HG03103 (cell line): Measurements from ENCODE around the gene KAT2B.

ENCODE experiments used
- ATAC-seq: cut with Tn5 transposase; IDR thresholded peaks from one replicate; pipeline ENCODE4 v1.9.1; 2021; ENCODE audit warnings: low read depth; ENCODE audit not compliant: unreplicated experiment

The KAT2B gene

DNA sequence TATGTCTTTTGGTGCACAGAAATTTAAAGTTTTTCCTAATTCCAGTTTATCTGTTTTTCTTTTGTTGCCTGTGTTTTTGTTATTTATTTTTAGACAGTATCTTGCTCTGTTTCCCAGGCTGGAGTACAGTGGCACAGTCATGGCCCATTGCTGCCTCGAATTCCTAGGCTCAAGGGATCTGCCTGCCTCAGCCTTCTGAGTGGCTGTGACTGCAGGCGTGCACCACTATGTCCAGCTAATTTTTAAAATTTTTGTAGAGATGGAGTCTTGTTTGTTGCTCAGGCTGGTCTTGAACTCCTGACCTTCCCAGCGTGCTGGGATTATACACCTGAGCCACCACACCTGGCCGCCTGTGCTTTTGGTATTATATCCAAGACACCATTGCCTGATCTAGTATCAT is 22.8 kb downstream of the KAT2B start:
- ATAC-seq: no peak

DNA sequence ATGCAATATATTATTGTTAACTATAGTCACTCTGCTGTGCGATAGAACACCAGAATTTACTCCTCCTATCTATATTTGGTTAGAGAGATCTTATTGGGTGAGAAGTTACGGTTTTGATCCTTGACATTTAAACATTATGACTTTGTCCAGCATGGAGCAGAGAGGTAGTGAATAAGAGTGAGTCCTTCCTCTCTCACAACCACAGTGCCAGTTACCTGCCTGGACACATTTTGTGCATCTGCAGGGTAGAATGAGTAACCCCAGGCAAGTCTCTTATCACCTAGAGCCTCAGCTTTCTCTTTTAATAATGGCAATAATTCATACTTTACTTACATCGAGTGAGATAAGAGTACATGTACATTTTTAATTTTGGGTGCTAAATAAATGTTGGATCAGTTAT is 24.1 kb downstream of the KAT2B start:
- no peak for ATAC-seq

DNA sequence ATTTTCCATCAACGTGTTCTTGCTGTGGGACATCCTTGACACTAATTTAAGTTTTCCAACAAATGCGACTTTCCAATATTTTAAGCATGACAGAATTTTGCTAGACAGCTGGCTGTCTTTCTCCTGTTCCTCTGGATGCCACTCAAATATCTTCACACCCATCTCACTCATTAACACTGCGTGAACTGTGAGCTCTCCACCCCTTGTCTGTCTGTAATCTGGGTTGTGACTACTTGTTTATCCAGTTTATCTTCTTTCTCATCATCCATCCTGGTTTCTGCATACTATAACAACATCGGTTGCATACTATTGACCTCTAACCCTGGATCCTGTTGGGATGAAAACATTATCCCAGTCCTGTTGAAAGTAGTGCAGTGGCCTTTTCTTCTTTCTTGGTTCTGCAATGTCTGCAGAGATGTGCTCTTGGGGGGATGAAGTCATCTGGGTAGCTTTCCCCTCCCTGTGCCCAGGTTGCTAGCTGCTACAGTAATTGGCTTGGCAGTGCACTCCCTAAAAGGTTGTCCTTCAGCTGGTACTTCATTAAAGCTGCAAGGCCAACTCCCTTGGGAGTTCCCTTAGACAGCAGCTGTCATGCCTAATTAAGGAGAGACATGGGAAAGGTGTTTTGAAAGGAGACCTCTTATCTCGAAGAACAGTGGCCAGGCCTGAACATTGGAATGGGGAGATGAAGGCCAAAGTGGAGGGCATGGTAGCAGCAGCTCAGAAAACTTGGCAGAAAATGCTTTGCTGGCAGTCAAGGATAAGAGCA is 24.7 kb downstream of the KAT2B start:
- ATAC-seq: no peak

GRCh38 chr3:20066079-20066478 is 25.8 kb downstream of the KAT2B start:
- no peak for ATAC-seq

GRCh38 chr3:20066850-20067617 is 26.8 kb downstream of the KAT2B start:
- ATAC-seq: no peak

DNA sequence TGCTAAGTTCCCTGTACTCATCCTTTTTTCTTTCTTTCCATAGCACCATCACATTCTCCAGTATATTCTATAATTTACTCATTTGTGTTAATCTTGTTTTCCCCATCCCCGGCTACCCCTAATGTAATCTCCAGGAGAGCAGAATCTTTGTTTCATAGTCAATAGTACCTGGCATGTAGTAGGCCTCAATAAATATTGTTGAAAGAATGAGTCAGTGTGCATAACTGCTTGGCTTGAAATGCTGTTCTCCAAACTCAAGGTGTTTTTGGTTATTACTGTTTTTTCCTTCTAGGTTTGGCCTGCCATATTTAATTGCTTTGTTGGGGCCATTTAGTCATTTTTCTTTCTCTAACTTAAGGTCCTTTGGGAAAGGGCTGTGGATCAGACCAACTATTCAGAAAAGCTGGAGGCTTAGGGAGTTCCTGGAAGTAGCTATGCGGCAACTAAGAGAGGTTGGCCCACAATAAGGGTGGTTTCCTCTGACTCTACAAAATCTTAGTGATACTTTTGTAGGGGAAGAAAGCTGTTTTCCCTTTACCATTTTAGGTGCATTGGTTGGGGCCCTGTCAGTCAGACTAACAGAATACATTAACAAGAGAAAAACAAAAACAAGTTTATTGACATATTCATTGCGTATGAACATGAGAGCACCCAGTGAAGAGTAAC is 28.4 kb downstream of the KAT2B start:
- no peak for ATAC-seq

- ATAC-seq: no peak
These were observed 28.9 kb downstream of the KAT2B start for GRCh38 chr3:20069178-20069532.

DNA sequence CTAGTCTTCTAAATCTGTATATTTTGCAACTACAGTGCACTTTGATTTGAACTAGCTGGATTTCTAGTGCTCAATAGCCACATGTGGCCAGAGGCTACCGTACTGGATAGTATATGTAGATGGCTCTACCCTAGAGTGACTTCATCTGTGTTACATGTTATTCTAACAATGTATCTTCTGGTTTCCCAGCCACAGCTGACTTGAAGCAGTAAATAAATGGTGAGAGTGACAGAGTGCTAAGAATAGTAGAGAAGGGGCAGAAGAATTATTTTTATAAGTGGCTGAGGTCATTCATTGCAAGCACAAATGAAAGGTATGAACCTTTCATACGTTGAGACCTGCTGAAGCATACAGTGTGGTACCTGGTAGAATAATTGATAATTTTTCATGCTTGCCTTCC is 30.9 kb downstream of the KAT2B start:
- ATAC-seq: no peak

GRCh38 chr3:20072422-20072821 is 32.2 kb downstream of the KAT2B start:
- no peak for ATAC-seq

- ATAC-seq: no peak
These were observed 32.8 kb downstream of the KAT2B start for GRCh38 chr3:20073068-20073467.

GRCh38 chr3:20073683-20074082 is 33.4 kb downstream of the KAT2B start:
- ATAC-seq: no peak

- no peak for ATAC-seq
These were observed 34.2 kb downstream of the KAT2B start for GRCh38 chr3:20074226-20075063.

- ATAC-seq: no peak
These were observed 35.0 kb downstream of the KAT2B start for GRCh38 chr3:20075197-20075596.

- ATAC-seq: no peak
These were observed 36.2 kb downstream of the KAT2B start for GRCh38 chr3:20076296-20076997.

- ATAC-seq: no peak
These were observed 36.8 kb downstream of the KAT2B start for GRCh38 chr3:20077068-20077467.

GRCh38 chr3:20078194-20078714 is 38.0 kb downstream of the KAT2B start:
- no peak for ATAC-seq

DNA sequence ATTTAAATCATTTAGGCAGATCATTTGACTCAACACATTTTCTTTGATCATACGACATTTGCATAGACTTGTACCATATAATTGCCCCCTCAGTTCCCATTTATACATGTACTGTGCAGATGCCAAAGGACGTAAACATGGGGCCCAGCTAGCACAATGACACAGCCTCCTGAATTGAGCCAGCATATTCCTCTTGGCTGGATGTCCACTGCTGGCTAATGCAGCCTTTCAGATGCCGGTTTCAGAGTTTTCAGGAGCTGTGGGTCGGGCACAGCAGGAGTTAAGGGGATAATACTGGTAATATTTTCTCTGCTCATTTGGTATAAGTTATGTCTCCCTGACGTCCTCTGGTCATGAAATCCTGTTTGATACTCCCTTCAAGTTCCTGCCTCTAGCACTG is 39.4 kb downstream of the KAT2B start:
- no peak for ATAC-seq

DNA sequence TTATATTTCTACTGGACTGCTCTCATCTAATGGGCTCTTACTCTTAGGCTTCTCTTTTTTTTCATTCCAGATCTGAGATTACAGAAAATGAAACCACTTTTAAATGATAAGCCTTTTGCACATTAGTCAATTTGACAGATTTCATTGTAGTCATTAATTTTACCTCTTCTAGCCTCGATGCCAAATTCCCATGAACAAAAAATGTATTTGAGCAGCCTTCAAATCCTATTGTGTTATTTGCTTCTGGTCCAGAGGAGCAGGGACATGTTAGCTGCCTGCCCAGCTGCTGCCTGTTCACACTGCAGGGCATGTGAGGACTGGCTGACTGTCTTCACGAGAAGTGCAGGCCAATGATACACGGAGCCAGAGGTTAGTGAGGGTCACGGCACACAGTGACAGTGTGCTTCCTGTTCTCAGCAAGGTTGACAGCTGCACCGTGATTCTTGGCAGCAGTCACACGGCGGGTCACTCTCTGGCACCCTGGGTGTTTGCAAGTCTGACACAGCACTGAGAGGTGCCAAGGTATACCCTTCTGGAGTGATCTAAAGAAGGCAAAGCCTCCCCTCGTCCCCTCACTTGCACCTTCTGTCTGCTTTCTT is 40.8 kb downstream of the KAT2B start:
- ATAC-seq: peak; percentile 66

- ATAC-seq: no peak
These were observed 43.0 kb downstream of the KAT2B start for GRCh38 chr3:20083253-20083652.

GRCh38 chr3:20083953-20084352 is 43.7 kb downstream of the KAT2B start:
- no peak for ATAC-seq
